ENCODE data around the gene ARL17A.
"Not testable (repeated sequence)": the region's sequence is repeated elsewhere in the genome, so short reads cannot be mapped to it uniquely, and the experiment has no call there.

GRCh38 chr17:46611304-46611703, 31.8 kb upstream of the ARL17A start:
- TF ChIP-seq POLR2A (IDR thresholded peaks at IDR 0.05; ENCODE audit: low read length); GATA1 (IDR thresholded peaks at IDR 0.05; ENCODE audit: low read depth, low read length): not testable (repeated sequence)
